ENCODE measurements around the gene LRRC31.

LRRC31 gene

GRCh38 chr3:169822983-169823382 lies 46.8 kb downstream of the LRRC31 start:
- TF ChIP-seq FOXP2 (optimal IDR thresholded peaks at IDR 0.05; ENCODE audit: borderline replicate concordance, extremely low read depth, extremely low read length, insufficient read depth), result no peak
- no peak for TF ChIP-seq POLR2AphosphoS5 (IDR thresholded peaks at IDR 0.05; ENCODE audit: low read depth, low read length)
- no peak for TF ChIP-seq SIN3A (IDR thresholded peaks at IDR 0.05; ENCODE audit: borderline replicate concordance, insufficient read depth, low read length)
- TF ChIP-seq, protein P1, sequence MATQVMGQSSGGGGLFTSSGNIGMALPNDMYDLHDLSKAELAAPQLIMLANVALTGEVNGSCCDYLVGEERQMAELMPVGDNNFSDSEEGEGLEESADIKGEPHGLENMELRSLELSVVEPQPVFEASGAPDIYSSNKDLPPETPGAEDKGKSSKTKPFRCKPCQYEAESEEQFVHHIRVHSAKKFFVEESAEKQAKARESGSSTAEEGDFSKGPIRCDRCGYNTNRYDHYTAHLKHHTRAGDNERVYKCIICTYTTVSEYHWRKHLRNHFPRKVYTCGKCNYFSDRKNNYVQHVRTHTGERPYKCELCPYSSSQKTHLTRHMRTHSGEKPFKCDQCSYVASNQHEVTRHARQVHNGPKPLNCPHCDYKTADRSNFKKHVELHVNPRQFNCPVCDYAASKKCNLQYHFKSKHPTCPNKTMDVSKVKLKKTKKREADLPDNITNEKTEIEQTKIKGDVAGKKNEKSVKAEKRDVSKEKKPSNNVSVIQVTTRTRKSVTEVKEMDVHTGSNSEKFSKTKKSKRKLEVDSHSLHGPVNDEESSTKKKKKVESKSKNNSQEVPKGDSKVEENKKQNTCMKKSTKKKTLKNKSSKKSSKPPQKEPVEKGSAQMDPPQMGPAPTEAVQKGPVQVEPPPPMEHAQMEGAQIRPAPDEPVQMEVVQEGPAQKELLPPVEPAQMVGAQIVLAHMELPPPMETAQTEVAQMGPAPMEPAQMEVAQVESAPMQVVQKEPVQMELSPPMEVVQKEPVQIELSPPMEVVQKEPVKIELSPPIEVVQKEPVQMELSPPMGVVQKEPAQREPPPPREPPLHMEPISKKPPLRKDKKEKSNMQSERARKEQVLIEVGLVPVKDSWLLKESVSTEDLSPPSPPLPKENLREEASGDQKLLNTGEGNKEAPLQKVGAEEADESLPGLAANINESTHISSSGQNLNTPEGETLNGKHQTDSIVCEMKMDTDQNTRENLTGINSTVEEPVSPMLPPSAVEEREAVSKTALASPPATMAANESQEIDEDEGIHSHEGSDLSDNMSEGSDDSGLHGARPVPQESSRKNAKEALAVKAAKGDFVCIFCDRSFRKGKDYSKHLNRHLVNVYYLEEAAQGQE (IDR thresholded peaks at IDR 0.05; ENCODE audit: insufficient read depth in 1 of 2, low read depth in 2 of 2, low read length in 2 of 2), result no peak

- TF ChIP-seq FOXP2 (optimal IDR thresholded peaks at IDR 0.05; ENCODE audit: borderline replicate concordance, extremely low read depth, extremely low read length, insufficient read depth) (no peak), POLR2AphosphoS5 (IDR thresholded peaks at IDR 0.05; ENCODE audit: low read depth, low read length) (no peak), SIN3A (IDR thresholded peaks at IDR 0.05; ENCODE audit: borderline replicate concordance, insufficient read depth, low read length) (no peak), TAF1 (IDR thresholded peaks at IDR 0.05; ENCODE audit: borderline replicate concordance, insufficient read depth, low read length) (no peak)
- TF ChIP-seq, protein P1 (IDR thresholded peaks at IDR 0.05; ENCODE audit: insufficient read depth in 1 of 2, low read depth in 2 of 2, low read length in 2 of 2), result no peak
Measured at GRCh38 chr3:169822540-169822939, 47.2 kb downstream of the LRRC31 start.

GRCh38 chr3:169822091-169822490 lies 47.6 kb downstream of the LRRC31 start:
- no peak for TF ChIP-seq FOXP2 (optimal IDR thresholded peaks at IDR 0.05; ENCODE audit: borderline replicate concordance, extremely low read depth, extremely low read length, insufficient read depth)
- TF ChIP-seq, protein P1 (IDR thresholded peaks at IDR 0.05; ENCODE audit: insufficient read depth in 1 of 2, low read depth in 2 of 2, low read length in 2 of 2), result no peak
- TF ChIP-seq SIN3A (IDR thresholded peaks at IDR 0.05; ENCODE audit: borderline replicate concordance, insufficient read depth, low read length), result no peak
- no peak for TF ChIP-seq POLR2AphosphoS5 (IDR thresholded peaks at IDR 0.05; ENCODE audit: low read depth, low read length)
- no peak for TF ChIP-seq TAF1 (IDR thresholded peaks at IDR 0.05; ENCODE audit: borderline replicate concordance, insufficient read depth, low read length)

DNA sequence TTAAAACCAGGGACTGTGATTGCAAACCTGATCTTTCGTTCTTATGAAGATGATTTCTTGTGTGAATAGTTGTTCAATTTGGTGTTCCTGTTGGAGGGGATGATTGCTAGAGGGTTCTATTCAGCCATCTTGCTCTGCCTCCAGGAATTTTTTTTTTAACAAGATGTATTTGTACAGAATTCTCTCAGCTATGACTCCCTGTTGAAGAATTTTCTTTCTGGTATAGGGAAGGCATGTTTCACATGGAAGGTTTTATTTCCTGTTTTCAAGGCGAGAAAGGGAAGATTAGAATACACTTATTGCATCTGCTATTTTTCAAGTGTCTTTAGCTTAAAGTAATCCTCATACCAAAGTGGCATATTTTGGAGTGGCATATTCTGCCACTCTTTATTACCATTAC lies 51.4 kb downstream of the LRRC31 start:
- TF ChIP-seq POLR2AphosphoS5 (IDR thresholded peaks at IDR 0.05; ENCODE audit: low read depth, low read length) (no peak), TAF1 (IDR thresholded peaks at IDR 0.05; ENCODE audit: borderline replicate concordance, insufficient read depth, low read length) (no peak), SIN3A (IDR thresholded peaks at IDR 0.05; ENCODE audit: borderline replicate concordance, insufficient read depth, low read length) (no peak), FOXP2 (optimal IDR thresholded peaks at IDR 0.05; ENCODE audit: borderline replicate concordance, extremely low read depth, extremely low read length, insufficient read depth) (no peak)
- TF ChIP-seq, protein P1 (IDR thresholded peaks at IDR 0.05; ENCODE audit: insufficient read depth in 1 of 2, low read depth in 2 of 2, low read length in 2 of 2), result no peak

DNA sequence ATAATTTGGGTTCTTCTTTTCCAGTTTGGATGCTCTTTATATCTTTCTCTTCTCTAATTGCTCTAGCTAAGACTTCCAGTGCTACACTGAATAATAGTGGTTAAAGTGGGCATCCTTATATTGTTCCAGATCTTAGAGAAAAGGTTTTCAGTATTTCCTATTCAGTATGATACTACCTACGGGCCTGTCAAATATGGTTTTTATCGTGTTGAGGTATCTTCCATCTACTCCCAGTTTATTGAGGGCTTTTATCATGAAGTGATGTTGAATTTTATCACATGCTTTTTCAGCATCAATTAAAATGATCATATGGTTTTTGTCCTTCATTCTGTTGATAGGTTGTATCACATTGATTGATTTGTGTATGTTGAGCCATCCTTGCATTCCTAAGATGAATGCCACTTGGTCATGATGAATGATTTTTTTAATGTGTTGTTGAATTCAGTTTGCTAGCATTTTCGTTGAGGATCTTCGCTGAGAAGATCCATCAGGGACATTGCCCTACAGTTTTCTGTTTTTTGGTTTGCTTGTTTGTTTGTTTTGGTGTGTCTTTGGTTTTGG lies 54.1 kb downstream of the LRRC31 start:
- TF ChIP-seq POLR2AphosphoS5 (IDR thresholded peaks at IDR 0.05; ENCODE audit: low read depth, low read length) (no peak), SIN3A (IDR thresholded peaks at IDR 0.05; ENCODE audit: borderline replicate concordance, insufficient read depth, low read length) (no peak), TAF1 (IDR thresholded peaks at IDR 0.05; ENCODE audit: borderline replicate concordance, insufficient read depth, low read length) (no peak), FOXP2 (optimal IDR thresholded peaks at IDR 0.05; ENCODE audit: borderline replicate concordance, extremely low read depth, extremely low read length, insufficient read depth) (no peak)

All from PFSK-1 (cell line).